Erythroblast (primary cell): ENCODE data around the gene SLC4A8.

Source experiments
- DNase-seq, 2 experiments: peaks; one replicate each; lab custom pipeline; 2025; lab: John Stamatoyannopoulos, UW
- GATA1 ChIP-seq: IDR thresholded peaks from 2 replicates; pipeline ENCODE4 v1.6.1; 2011; ENCODE audit warnings: low read depth, mild to moderate bottlenecking, control low read depth, low read length, moderate library complexity
- POLR2A ChIP-seq: IDR thresholded peaks from 2 replicates; pipeline ENCODE4 v1.6.1; 2011; ENCODE audit warnings: mild to moderate bottlenecking, low read length

The SLC4A8 gene

GRCh38 chr12:51538599-51538998 lies 114.0 kb downstream of the SLC4A8 start:
- no peak for TF ChIP-seq GATA1
- TF ChIP-seq POLR2A: no peak
- DNase-seq: no peak

- TF ChIP-seq POLR2A: no peak
Measured at GRCh38 chr12:51540996-51541395, 116.4 kb downstream of the SLC4A8 start.

DNA sequence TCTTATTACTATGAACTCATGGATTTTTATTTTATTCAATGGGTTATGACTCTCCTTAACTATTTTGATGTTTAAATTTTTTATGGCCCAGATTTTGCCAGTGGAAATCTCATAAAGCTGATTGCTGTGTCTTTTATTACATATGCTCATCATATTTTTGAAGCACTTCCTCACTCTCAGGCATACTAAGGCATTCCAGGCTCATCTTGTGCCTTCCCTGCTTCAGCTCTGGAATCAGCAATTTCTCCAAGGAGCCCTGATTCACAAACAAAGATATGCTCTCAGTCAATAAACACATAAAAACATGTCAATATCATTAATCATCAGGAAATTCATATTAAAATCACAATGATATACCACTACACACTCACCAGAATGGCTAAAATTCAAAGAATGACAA lies 121.5 kb downstream of the SLC4A8 start:
- TF ChIP-seq POLR2A (no peak), GATA1 (no peak)
- DNase-seq: no peak

More at GRCh38 chr12:51540996-51541395, 116.4 kb downstream of the SLC4A8 start:
- no peak for DNase-seq

GRCh38 chr12:51547606-51548005 lies 123.0 kb downstream of the SLC4A8 start:
- DNase-seq: no peak
- no peak for TF ChIP-seq POLR2A
- TF ChIP-seq GATA1: no peak

DNA sequence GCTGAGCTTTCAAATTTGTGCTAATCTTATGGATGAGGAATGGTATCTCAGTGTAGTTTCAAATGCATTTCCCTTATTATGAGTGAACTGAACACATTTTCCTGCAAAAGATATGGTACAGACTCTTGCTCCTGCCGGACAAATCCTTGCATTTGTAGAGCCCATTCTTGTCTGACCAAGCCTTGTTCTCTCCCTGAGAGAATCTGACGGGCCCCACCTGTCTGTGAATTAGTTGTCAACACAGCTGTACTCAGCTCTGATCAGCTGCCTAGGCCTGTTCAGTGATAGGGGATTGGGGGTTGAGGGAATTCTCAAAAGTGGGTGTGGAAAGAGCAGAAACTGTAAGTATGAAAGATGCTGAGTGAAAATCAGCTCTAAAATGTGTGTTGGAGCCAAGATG lies 123.6 kb downstream of the SLC4A8 start:
- DNase-seq: no peak
- no peak for TF ChIP-seq POLR2A
- no peak for TF ChIP-seq GATA1

- TF ChIP-seq POLR2A (no peak), GATA1 (no peak)
- no peak for DNase-seq
Measured at GRCh38 chr12:51549637-51550036, 125.0 kb downstream of the SLC4A8 start.
